K562 (cell line): ENCODE data around the gene CDKN1B. TPM values are rescaled to one million over a fixed set of nuclear protein-coding genes. Genes with fewer than 3 reads are reported as not detected.

ENCODE experiments used
- BCL6 ChIP-seq: fragments of 250-450 bp; sonication (Bioruptor Pico); IDR thresholded peaks from 2 replicates; pipeline ENCODE4 v1.4.0; 2020
- CHD1 ChIP-seq: fragments of 200-600 bp; sonication (generic); IDR thresholded peaks from one replicate; pipeline ENCODE4 v1.6.1; 2012; ENCODE audit warnings: mild to moderate bottlenecking, moderate library complexity, low read length, inconsistent platforms
- DMBX1 ChIP-seq: fragments of 250-450 bp; sonication (Bioruptor Pico); IDR thresholded peaks from 2 replicates; pipeline ENCODE4 v1.8.0; 2022; ENCODE audit warnings: inconsistent platforms, mild to moderate bottlenecking, moderate library complexity, borderline replicate concordance
- FIP1L1 ChIP-seq: fragments of 200-400 bp; formaldehyde crosslinking; IDR thresholded peaks from 2 replicates; pipeline ENCODE4 v1.6.1; 2018; ENCODE audit warnings: mild to moderate bottlenecking, low read depth, low read length; ENCODE audit not compliant: poor library complexity, severe bottlenecking
- FOXA1 ChIP-seq: fragments of 450-650 bp; IDR thresholded peaks from 2 replicates; pipeline ENCODE4 v1.6.1; 2016; ENCODE audit warnings: mild to moderate bottlenecking, borderline replicate concordance
- HMBOX1 ChIP-seq: sonication (generic); IDR thresholded peaks from 2 replicates; pipeline ENCODE4 v1.6.1; 2016
- KHSRP ChIP-seq: fragments of 450-650 bp; IDR thresholded peaks from 2 replicates; pipeline ENCODE4 v1.6.1; 2017
- L3MBTL2 ChIP-seq: fragments of 450-650 bp; IDR thresholded peaks from 2 replicates; pipeline ENCODE4 v1.6.1; 2016; ENCODE audit warnings: mild to moderate bottlenecking, moderate library complexity
- MBD1 ChIP-seq: fragments of 250-450 bp; sonication (Bioruptor Pico); IDR thresholded peaks from 2 replicates; pipeline ENCODE4 v1.8.0; 2022; ENCODE audit warnings: inconsistent platforms
- MEIS2 ChIP-seq: fragments of 450-650 bp; IDR thresholded peaks from 2 replicates; pipeline ENCODE4 v1.6.1; 2014; ENCODE audit warnings: mild to moderate bottlenecking; ENCODE audit not compliant: partially characterized antibody
- NFRKB ChIP-seq: fragments of 450-650 bp; IDR thresholded peaks from 2 replicates; pipeline ENCODE4 v1.6.1; 2016; ENCODE audit warnings: low read depth
- PHF8 ChIP-seq: fragments of 200-600 bp; sonication (generic); IDR thresholded peaks from 2 replicates; pipeline ENCODE4 v1.6.1; 2012; ENCODE audit warnings: mixed run types, mild to moderate bottlenecking, inconsistent platforms, low read length, moderate library complexity, borderline replicate concordance
- RBM17 ChIP-seq: fragments of 200-400 bp; formaldehyde crosslinking; IDR thresholded peaks from 2 replicates; pipeline ENCODE4 v1.6.1; 2017; ENCODE audit warnings: low read depth, mild to moderate bottlenecking, low read length, borderline replicate concordance
- SETDB1 ChIP-seq: IDR thresholded peaks from one replicate; pipeline ENCODE4 v1.6.1; 2012; ENCODE audit warnings: low read length, control low read depth, inconsistent platforms
- ZNF780A ChIP-seq: fragments of 250-450 bp; sonication (Bioruptor Pico); IDR thresholded peaks from 2 replicates; pipeline ENCODE4 v1.5.0; 2021; ENCODE audit warnings: mild to moderate bottlenecking
- polyA plus RNA-seq, 8 experiments: library from polyadenylated mRNA; depleted of rRNA in 4 of 8; stranded (reverse) in 5 of 8; unstranded in 3 of 8; fragments of >200 nt; fragmentation: Nextera tagmentation in 2 of 8; fragmentation: Illumina TruSeq in 1 of 8; extraction: Ambion mirVana in 2 of 8; extraction: Trizol in 1 of 8; gene quantifications; 2 replicates each; pipeline versions ENCODE4 v1.2.1 to v1.2.3, GENCODE V29; 2011 to 2014; ENCODE audit warnings: inconsistent platforms in 1 of 8, missing spikeins in 1 of 8
- total RNA-seq, 7 experiments: library from RNA; depleted of rRNA in 6 of 7; stranded (reverse); fragments of >200 nt in 6 of 7; fragmentation: Illumina TruSeq in 2 of 7; extraction: Trizol in 2 of 7; gene quantifications; 2 replicates each; pipeline versions ENCODE4 v1.2.1 to v1.2.3, GENCODE V29; 2011 to 2021; ENCODE audit warnings: low replicate concordance in 1 of 7
- TF ChIP-seq, protein P1 (sequence below): fragments of 250-450 bp; sonication (Bioruptor Pico); IDR thresholded peaks from 2 replicates; pipeline ENCODE4 v1.5.0; 2020; ENCODE audit warnings: mild to moderate bottlenecking, borderline replicate concordance
- TF ChIP-seq, protein P2 (sequence below), 2 experiments: fragments of 450-650 bp; IDR thresholded peaks; 2 replicates each; pipeline ENCODE4 v1.6.1; 2018; ENCODE audit warnings: mild to moderate bottlenecking in 2 of 2, low read depth in 1 of 2; ENCODE audit not compliant: partially characterized antibody in 2 of 2
- TF ChIP-seq, protein P3 (sequence below): sonication (generic); formaldehyde crosslinking; IDR thresholded peaks from 2 replicates; pipeline ENCODE4 v1.8.0; 2022; ENCODE audit warnings: missing genetic modification reagents, mild to moderate bottlenecking, borderline replicate concordance

Gene CDKN1B
- total and polyA plus RNA-seq, 9 of the 15 experiments (the other 6 are each of a cell fraction or from before 2014, with no cell fraction given), result 2.6 to 35.2 (median 15.5) TPM

DNA sequence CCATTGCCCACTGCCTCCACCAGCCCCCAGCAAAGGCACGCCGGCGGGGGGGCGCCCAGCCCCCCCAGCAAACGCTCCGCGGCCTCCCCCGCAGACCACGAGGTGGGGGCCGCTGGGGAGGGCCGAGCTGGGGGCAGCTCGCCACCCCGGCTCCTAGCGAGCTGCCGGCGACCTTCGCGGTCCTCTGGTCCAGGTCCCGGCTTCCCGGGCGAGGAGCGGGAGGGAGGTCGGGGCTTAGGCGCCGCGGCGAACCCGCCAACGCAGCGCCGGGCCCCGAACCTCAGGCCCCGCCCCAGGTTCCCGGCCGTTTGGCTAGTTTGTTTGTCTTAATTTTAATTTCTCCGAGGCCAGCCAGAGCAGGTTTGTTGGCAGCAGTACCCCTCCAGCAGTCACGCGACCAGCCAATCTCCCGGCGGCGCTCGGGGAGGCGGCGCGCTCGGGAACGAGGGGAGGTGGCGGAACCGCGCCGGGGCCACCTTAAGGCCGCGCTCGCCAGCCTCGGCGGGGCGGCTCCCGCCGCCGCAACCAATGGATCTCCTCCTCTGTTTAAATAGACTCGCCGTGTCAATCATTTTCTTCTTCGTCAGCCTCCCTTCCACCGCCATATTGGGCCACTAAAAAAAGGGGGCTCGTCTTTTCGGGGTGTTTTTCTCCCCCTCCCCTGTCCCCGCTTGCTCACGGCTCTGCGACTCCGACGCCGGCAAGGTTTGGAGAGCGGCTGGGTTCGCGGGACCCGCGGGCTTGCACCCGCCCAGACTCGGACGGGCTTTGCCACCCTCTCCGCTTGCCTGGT, at the start of gene CDKN1B (continued):
- TF ChIP-seq MBD1 (CRISPR knock-in tag) (no peak), RBM17 (no peak), FOXA1 (no peak), KHSRP (no peak), L3MBTL2 (peak; percentile 53), FIP1L1 (peak; percentile 41), HMBOX1 (no peak), CHD1 (peak; percentile 33), BCL6 (no peak), MEIS2 (peak; percentile 71), ZNF780A (CRISPR knock-in tag) (no peak), DMBX1 (no peak), NFRKB (no peak), PHF8 (peak; percentile 49; the same call in 1 of the 2 replicates), SETDB1 (no peak)
- TF ChIP-seq, protein P1, sequence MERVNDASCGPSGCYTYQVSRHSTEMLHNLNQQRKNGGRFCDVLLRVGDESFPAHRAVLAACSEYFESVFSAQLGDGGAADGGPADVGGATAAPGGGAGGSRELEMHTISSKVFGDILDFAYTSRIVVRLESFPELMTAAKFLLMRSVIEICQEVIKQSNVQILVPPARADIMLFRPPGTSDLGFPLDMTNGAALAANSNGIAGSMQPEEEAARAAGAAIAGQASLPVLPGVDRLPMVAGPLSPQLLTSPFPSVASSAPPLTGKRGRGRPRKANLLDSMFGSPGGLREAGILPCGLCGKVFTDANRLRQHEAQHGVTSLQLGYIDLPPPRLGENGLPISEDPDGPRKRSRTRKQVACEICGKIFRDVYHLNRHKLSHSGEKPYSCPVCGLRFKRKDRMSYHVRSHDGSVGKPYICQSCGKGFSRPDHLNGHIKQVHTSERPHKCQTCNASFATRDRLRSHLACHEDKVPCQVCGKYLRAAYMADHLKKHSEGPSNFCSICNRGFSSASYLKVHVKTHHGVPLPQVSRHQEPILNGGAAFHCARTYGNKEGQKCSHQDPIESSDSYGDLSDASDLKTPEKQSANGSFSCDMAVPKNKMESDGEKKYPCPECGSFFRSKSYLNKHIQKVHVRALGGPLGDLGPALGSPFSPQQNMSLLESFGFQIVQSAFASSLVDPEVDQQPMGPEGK (CRISPR knock-in tag), result no peak; the same call in 1 of the 2 replicates
- TF ChIP-seq, protein P2, sequence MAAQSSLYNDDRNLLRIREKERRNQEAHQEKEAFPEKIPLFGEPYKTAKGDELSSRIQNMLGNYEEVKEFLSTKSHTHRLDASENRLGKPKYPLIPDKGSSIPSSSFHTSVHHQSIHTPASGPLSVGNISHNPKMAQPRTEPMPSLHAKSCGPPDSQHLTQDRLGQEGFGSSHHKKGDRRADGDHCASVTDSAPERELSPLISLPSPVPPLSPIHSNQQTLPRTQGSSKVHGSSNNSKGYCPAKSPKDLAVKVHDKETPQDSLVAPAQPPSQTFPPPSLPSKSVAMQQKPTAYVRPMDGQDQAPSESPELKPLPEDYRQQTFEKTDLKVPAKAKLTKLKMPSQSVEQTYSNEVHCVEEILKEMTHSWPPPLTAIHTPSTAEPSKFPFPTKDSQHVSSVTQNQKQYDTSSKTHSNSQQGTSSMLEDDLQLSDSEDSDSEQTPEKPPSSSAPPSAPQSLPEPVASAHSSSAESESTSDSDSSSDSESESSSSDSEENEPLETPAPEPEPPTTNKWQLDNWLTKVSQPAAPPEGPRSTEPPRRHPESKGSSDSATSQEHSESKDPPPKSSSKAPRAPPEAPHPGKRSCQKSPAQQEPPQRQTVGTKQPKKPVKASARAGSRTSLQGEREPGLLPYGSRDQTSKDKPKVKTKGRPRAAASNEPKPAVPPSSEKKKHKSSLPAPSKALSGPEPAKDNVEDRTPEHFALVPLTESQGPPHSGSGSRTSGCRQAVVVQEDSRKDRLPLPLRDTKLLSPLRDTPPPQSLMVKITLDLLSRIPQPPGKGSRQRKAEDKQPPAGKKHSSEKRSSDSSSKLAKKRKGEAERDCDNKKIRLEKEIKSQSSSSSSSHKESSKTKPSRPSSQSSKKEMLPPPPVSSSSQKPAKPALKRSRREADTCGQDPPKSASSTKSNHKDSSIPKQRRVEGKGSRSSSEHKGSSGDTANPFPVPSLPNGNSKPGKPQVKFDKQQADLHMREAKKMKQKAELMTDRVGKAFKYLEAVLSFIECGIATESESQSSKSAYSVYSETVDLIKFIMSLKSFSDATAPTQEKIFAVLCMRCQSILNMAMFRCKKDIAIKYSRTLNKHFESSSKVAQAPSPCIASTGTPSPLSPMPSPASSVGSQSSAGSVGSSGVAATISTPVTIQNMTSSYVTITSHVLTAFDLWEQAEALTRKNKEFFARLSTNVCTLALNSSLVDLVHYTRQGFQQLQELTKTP (IDR thresholded peaks at IDR 0.05; ENCODE audit: low read depth in 1 of 2, partially characterized antibody in 2 of 2), result peak in 1 of 2 experiments; percentile 20
- TF ChIP-seq, protein P3, sequence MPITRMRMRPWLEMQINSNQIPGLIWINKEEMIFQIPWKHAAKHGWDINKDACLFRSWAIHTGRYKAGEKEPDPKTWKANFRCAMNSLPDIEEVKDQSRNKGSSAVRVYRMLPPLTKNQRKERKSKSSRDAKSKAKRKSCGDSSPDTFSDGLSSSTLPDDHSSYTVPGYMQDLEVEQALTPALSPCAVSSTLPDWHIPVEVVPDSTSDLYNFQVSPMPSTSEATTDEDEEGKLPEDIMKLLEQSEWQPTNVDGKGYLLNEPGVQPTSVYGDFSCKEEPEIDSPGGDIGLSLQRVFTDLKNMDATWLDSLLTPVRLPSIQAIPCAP (CRISPR knock-in tag), result no peak
